Testis (tissue), 3 donors: ENCODE results near the gene HS3ST4. TPM values are rescaled to one million over a fixed set of nuclear protein-coding genes. Genes with fewer than 3 reads are reported as not detected.

Experiments used
- DNase-seq: peaks from one replicate; pipeline ENCODE4 v3.0.0-alpha.2; 2019
- H3K27ac ChIP-seq, 2 donors: fragments of 200-600 bp; sonication (generic); one replicate each; pipeline ENCODE4 v1.5.1; 2019
- H3K27me3 ChIP-seq: fragments of 200-600 bp; sonication (generic); one replicate; pipeline ENCODE4 v1.5.1; 2019
- H3K36me3 ChIP-seq: fragments of 200-600 bp; sonication (generic); one replicate; pipeline ENCODE4 v1.5.1; 2017; ENCODE audit warnings: low read depth; ENCODE audit errors: missing control alignments
- H3K4me1 ChIP-seq: fragments of 200-600 bp; sonication (generic); one replicate; pipeline ENCODE4 v1.5.1; 2019
- H3K4me3 ChIP-seq, 2 donors: fragments of 200-600 bp; sonication (generic); one replicate each; pipeline ENCODE4 v1.5.1; 2017 to 2019
- H3K9me3 ChIP-seq: fragments of 200-600 bp; sonication (generic); one replicate; pipeline ENCODE4 v1.5.1; 2017
- POLR2A ChIP-seq: fragments of 450-650 bp; IDR thresholded peaks from one replicate; pipeline ENCODE4 v1.6.1; 2017; ENCODE audit warnings: antibody characterized with exemption, mild to moderate bottlenecking, moderate library complexity
- WGBS, 2 donors: methylation state at CpG; one replicate each; pipeline ENCODE4 v1.1.5; 2018; 5-methylcytosine and 5-hydroxymethylcytosine counted together
- intact Hi-C: fragments of 100-400 bp; cut with DNase I; formaldehyde crosslinking; loops from one replicate; pipeline ENCODE4 v1.15.1; 2023; ENCODE audit warnings: low total_unique reads
- polyA plus RNA-seq: library from polyadenylated mRNA; stranded (reverse); fragments of 350-450 nt; fragmentation: Illumina TruSeq; extraction: RNeasy Lipid Tissue Mini Kit (QIAGEN cat#74804); gene quantifications from one replicate; pipeline ENCODE4 v1.2.3, GENCODE V29; 2014; ENCODE audit warnings: low read depth, low replicate concordance; ENCODE audit not compliant: insufficient read depth
- total RNA-seq, 2 donors: library from RNA; depleted of rRNA; stranded (reverse); fragments of >200 nt; gene quantifications; one replicate each; pipeline ENCODE4 v1.2.3, GENCODE V29; 2016
- TF ChIP-seq, protein P1 (sequence below), 3 experiments: fragments of 450-650 bp in 2 of 3; fragments of 200-600 bp in 1 of 3; sonication (generic) in 1 of 3; IDR thresholded peaks; one replicate each; pipeline ENCODE4 v1.5.1; 2016 to 2019; ENCODE audit warnings: antibody characterized with exemption in 3 of 3, mild to moderate bottlenecking in 2 of 3, moderate library complexity in 1 of 3

Gene HS3ST4
- total and polyA plus RNA-seq, 3 donors from 2014 or later = 0.37 to 2.7 (median 2.6) TPM

DNA sequence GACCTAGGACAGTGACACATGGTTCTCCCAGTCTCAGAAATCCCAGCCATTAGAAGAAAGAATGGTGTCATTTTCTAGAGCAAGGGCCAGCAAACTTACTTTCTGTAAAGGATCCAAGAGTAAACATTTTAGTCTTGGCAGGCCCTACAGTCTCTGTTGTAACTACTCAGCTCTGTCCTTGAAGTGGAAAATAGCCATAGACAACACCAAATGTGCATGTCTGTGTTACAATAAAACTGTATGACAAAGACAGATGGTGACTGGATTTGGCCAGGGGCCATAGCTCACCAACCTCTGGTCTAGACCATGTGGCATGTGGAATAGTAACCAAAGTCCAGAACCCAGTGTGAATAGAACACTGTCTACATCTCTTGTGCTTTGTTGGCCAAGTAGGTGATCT is 286.5 kb downstream of the HS3ST4 start:
- Histone ChIP-seq H3K36me3 (no peaks in the 10 kb centered on the region), H3K27ac (no peak overlapping the region), H3K27me3 (no peaks in the 10 kb centered on the region), H3K4me1 (no peaks in the 10 kb centered on the region), H3K4me3 (no peak overlapping the region), H3K9me3 (no peaks in the 10 kb centered on the region)
- DNase-seq = no peak
- intact Hi-C loops = no loop called here
- no peak for TF ChIP-seq POLR2A
- TF ChIP-seq, protein P1, sequence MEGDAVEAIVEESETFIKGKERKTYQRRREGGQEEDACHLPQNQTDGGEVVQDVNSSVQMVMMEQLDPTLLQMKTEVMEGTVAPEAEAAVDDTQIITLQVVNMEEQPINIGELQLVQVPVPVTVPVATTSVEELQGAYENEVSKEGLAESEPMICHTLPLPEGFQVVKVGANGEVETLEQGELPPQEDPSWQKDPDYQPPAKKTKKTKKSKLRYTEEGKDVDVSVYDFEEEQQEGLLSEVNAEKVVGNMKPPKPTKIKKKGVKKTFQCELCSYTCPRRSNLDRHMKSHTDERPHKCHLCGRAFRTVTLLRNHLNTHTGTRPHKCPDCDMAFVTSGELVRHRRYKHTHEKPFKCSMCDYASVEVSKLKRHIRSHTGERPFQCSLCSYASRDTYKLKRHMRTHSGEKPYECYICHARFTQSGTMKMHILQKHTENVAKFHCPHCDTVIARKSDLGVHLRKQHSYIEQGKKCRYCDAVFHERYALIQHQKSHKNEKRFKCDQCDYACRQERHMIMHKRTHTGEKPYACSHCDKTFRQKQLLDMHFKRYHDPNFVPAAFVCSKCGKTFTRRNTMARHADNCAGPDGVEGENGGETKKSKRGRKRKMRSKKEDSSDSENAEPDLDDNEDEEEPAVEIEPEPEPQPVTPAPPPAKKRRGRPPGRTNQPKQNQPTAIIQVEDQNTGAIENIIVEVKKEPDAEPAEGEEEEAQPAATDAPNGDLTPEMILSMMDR (IDR thresholded peaks at IDR 0.05) = no peak

GRCh38 chr16:25988084-25988483 is 296.3 kb downstream of the HS3ST4 start:
- H3K9me3 ChIP-seq = no peaks in the 10 kb centered on the region
- H3K36me3 ChIP-seq = no peaks in the 10 kb centered on the region
- TF ChIP-seq, protein P1 (IDR thresholded peaks at IDR 0.05) = no peak
- no peak for TF ChIP-seq POLR2A
- H3K4me3 ChIP-seq = no peak overlapping the region
- H3K4me1 ChIP-seq = no peaks in the 10 kb centered on the region
- WGBS, 2 donors = 51 to 66% methylated on average over 6 of the region's 6 CpGs
- intact Hi-C loops = no loop called here
- no peaks in the 10 kb centered on the region for H3K27me3 ChIP-seq
- no peak overlapping the region for H3K27ac ChIP-seq
- DNase-seq = no peak

- Histone ChIP-seq H3K36me3 (no peaks in the 10 kb centered on the region), H3K4me1 (no peaks in the 10 kb centered on the region), H3K4me3 (no peak overlapping the region), H3K27me3 (no peaks in the 10 kb centered on the region), H3K27ac (no peak overlapping the region), H3K9me3 (no peaks in the 10 kb centered on the region)
- intact Hi-C loops = no loop called here
- DNase-seq = no peak
- TF ChIP-seq, protein P1 (IDR thresholded peaks at IDR 0.05) = no peak
- no peak for TF ChIP-seq POLR2A
- WGBS, 2 donors = 76 to 83% methylated on average over 7 of the region's 7 CpGs
Observed at GRCh38 chr16:25988882-25989281, 297.1 kb downstream of the HS3ST4 start.

GRCh38 chr16:25996052-25996451 is 304.3 kb downstream of the HS3ST4 start:
- DNase-seq = no peak
- TF ChIP-seq POLR2A = no peak
- TF ChIP-seq, protein P1 (IDR thresholded peaks at IDR 0.05) = no peak
- Histone ChIP-seq H3K4me3 (no peak overlapping the region), H3K36me3 (no peaks in the 10 kb centered on the region), H3K27ac (no peak overlapping the region), H3K9me3 (no peaks in the 10 kb centered on the region), H3K4me1 (no peaks in the 10 kb centered on the region), H3K27me3 (no peaks in the 10 kb centered on the region)
- WGBS, 2 donors = 85 to 88% methylated on average over 2 of the region's 2 CpGs
- intact Hi-C loops = no loop called here

DNA sequence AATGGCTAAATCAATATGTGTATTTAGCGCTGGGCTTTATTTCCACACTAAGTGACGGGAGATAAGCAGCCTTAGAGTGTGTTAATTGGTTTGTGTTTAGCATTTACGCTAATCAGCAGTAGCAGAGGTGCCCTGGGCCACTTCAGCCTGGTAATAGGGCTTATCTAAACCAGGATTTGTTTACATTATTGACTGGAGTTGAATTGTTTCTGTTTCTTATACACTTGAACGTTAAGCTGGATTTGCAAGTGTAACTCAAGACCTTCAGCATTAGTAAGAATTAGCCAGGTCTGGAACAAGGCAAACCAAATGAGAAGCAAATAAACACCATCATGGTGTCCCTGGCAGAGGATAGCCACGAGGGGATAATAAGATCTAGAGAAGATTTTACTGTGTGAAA is 313.6 kb downstream of the HS3ST4 start:
- intact Hi-C loops = no loop called here
- H3K4me3 ChIP-seq = no peak overlapping the region
- no peaks in the 10 kb centered on the region for H3K36me3 ChIP-seq
- no peak overlapping the region for H3K27ac ChIP-seq
- 67 to 80% methylated on average over 5 of the region's 5 CpGs for WGBS, 2 donors
- no peaks in the 10 kb centered on the region for H3K4me1 ChIP-seq
- TF ChIP-seq POLR2A = no peak
- TF ChIP-seq, protein P1 (IDR thresholded peaks at IDR 0.05) = no peak
- H3K9me3 ChIP-seq = no peaks in the 10 kb centered on the region
- no peak for DNase-seq
- H3K27me3 ChIP-seq = no peaks in the 10 kb centered on the region
